Muscle of leg (tissue), 11 donors: ENCODE measurements around the gene SEC16A. TPM values are rescaled to one million over a fixed set of nuclear protein-coding genes. Genes with fewer than 3 reads are reported as not detected.

ENCODE experiments used
- DNase-seq: peaks from one replicate; pipeline ENCODE4 v3.0.0; 2013
- H3K27ac ChIP-seq: one replicate; pipeline ENCODE4 v1.5.1; 2013; ENCODE audit warnings: mild to moderate bottlenecking, low read length, control low read depth
- H3K27me3 ChIP-seq: one replicate; pipeline ENCODE4 v1.6.1; 2013; ENCODE audit warnings: low read length; ENCODE audit not compliant: control insufficient read depth, insufficient read depth
- H3K36me3 ChIP-seq: one replicate; pipeline ENCODE4 v1.6.1; 2013; ENCODE audit warnings: low read length; ENCODE audit not compliant: control insufficient read depth, insufficient read depth
- H3K4me1 ChIP-seq: one replicate; pipeline ENCODE4 v1.6.1; 2013; ENCODE audit warnings: low read length; ENCODE audit not compliant: control insufficient read depth, insufficient read depth
- H3K4me3 ChIP-seq: one replicate; pipeline ENCODE4 v1.5.1; 2013; ENCODE audit warnings: low read length, control low read depth
- H3K9me3 ChIP-seq: replicated peaks from 2 replicates; pipeline ENCODE4 v1.6.1; 2013; ENCODE audit warnings: low read depth, low read length; ENCODE audit not compliant: control insufficient read depth
- WGBS: methylation state at CpG from one replicate; pipeline ENCODE4 v1.1.5; 2013; ENCODE audit warnings: missing lambda C conversion rate; ENCODE audit not compliant: insufficient coverage; 5-methylcytosine and 5-hydroxymethylcytosine counted together
- polyA plus RNA-seq, 8 donors: library from polyadenylated mRNA; unstranded; fragments of 120-200 nt; gene quantifications; one replicate each; pipeline versions ENCODE4 v1.2.1 to v1.2.3, GENCODE V29; 2013; ENCODE audit warnings: inconsistent platforms in 1 of 8, low replicate concordance in 1 of 8; ENCODE audit not compliant: insufficient read length in 8 of 8, insufficient read depth in 1 of 8
- total RNA-seq: library from RNA; stranded (reverse); fragments of 120-200 nt; gene quantifications from one replicate; pipeline ENCODE4 v1.2.4, GENCODE V29; 2013

The SEC16A gene
- total and polyA plus RNA-seq, 9 donors = 17.9 to 52.7 (median 37.0) TPM

DNA sequence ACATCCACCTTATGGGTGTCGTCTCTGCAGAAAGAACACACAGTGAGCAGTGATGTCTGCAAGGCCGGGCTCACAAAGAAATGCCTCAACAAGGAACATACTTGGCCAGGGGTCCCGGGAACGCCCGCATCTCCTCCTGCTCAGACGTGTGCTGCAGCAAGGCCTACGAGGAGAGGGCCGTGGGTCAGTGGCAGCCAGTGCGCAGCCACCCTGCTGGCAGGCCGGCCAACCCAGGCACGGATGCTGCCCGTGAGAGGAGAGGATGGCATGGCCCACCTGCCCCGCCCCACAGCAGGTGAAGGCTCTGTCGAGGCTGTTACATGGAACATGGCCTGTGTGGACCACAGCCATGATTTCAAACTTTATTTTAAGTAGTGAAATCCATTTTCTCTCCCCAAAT lies 19.3 kb downstream of the SEC16A start:
- DNase-seq = no peak
- 89% methylated on average over 14 of the region's 14 CpGs for WGBS
- Histone ChIP-seq H3K27ac (no peak overlapping the region), H3K27me3 (no peaks in the 10 kb centered on the region), H3K4me1 (no peaks in the 10 kb centered on the region), H3K9me3 (no peaks in the 10 kb centered on the region), H3K36me3 (peaks cover 89% of the 10 kb centered on the region), H3K4me3 (no peak overlapping the region)

DNA sequence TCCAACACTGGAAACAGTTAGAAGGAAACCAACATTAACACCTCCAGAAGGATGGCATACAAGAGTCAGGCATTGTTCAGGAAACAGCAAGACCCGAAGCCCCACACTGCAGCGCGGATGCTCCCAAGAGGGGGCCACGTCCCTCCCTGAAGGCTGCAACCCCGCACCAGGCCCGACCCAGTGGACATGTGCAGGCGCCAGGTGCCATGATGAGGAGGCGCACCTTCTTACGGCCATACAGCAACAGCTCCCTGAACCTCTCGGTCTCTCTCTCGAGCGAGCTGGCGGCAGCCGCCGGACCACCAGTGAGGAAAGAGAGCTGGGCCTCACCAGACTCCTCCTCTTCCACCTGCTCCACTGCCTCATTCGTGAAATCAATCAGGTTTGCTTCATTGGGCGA lies 20.2 kb downstream of the SEC16A start:
- Histone ChIP-seq H3K27me3 (no peaks in the 10 kb centered on the region), H3K4me1 (no peaks in the 10 kb centered on the region), H3K4me3 (no peak overlapping the region), H3K9me3 (no peaks in the 10 kb centered on the region), H3K36me3 (peaks cover 85% of the 10 kb centered on the region), H3K27ac (no peak overlapping the region)
- WGBS = 93% methylated on average over 17 of the region's 17 CpGs
- no peak for DNase-seq

DNA sequence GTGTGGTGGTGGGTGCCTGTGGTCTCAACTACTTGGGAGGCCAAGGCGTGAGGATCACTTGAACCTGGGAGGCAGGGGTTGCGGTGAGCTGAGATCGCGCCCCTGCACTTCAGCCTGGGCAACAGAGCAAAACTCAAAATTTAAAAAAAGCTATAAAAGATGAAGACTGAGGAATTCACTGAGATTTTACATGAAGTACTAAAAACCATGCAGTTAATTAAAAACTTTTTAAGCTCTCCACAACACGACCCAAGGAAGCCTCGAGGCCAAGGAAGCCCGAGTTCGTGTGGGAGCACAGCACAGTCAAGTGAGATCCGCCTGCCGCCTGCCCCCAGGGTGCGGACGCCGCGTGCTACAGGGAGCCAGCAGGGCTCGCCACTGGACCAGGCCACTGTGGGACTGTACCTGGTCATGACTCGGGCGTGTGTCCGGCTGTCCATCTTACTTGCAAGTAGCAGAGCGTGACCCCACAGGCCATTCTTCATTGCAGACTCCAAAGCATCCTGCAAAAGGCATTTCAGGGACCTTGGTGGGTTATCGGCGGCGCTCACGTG lies 22.0 kb downstream of the SEC16A start:
- DNase-seq = no peak
- WGBS = 95% methylated on average over 18 of the region's 23 CpGs
- Histone ChIP-seq H3K27me3 (no peaks in the 10 kb centered on the region), H3K9me3 (no peaks in the 10 kb centered on the region), H3K27ac (no peak overlapping the region), H3K36me3 (peaks cover 88% of the 10 kb centered on the region), H3K4me1 (no peaks in the 10 kb centered on the region), H3K4me3 (no peak overlapping the region)

GRCh38 chr9:136459425-136459824 lies 23.4 kb downstream of the SEC16A start:
- no peak for DNase-seq
- Histone ChIP-seq H3K9me3 (no peaks in the 10 kb centered on the region), H3K36me3 (peaks cover 88% of the 10 kb centered on the region), H3K27me3 (no peaks in the 10 kb centered on the region), H3K27ac (no peak overlapping the region), H3K4me1 (no peaks in the 10 kb centered on the region), H3K4me3 (no peak overlapping the region)
- 93% methylated on average over 28 of the region's 28 CpGs for WGBS

GRCh38 chr9:136457326-136457725 lies 25.5 kb downstream of the SEC16A start:
- H3K27me3 ChIP-seq = no peaks in the 10 kb centered on the region
- no peak overlapping the region for H3K27ac ChIP-seq
- H3K4me3 ChIP-seq = no peak overlapping the region
- 93% methylated on average over 24 of the region's 24 CpGs for WGBS
- peaks cover 80% of the 10 kb centered on the region for H3K36me3 ChIP-seq
- H3K4me1 ChIP-seq = no peaks in the 10 kb centered on the region
- no peaks in the 10 kb centered on the region for H3K9me3 ChIP-seq
- DNase-seq = no peak

GRCh38 chr9:136456258-136456657 lies 26.6 kb downstream of the SEC16A start:
- Histone ChIP-seq H3K27ac (no peak overlapping the region), H3K36me3 (peaks cover 82% of the 10 kb centered on the region), H3K27me3 (no peaks in the 10 kb centered on the region), H3K4me3 (no peak overlapping the region), H3K9me3 (no peaks in the 10 kb centered on the region), H3K4me1 (no peaks in the 10 kb centered on the region)
- 92% methylated on average over 9 of the region's 9 CpGs for WGBS
- DNase-seq = no peak

DNA sequence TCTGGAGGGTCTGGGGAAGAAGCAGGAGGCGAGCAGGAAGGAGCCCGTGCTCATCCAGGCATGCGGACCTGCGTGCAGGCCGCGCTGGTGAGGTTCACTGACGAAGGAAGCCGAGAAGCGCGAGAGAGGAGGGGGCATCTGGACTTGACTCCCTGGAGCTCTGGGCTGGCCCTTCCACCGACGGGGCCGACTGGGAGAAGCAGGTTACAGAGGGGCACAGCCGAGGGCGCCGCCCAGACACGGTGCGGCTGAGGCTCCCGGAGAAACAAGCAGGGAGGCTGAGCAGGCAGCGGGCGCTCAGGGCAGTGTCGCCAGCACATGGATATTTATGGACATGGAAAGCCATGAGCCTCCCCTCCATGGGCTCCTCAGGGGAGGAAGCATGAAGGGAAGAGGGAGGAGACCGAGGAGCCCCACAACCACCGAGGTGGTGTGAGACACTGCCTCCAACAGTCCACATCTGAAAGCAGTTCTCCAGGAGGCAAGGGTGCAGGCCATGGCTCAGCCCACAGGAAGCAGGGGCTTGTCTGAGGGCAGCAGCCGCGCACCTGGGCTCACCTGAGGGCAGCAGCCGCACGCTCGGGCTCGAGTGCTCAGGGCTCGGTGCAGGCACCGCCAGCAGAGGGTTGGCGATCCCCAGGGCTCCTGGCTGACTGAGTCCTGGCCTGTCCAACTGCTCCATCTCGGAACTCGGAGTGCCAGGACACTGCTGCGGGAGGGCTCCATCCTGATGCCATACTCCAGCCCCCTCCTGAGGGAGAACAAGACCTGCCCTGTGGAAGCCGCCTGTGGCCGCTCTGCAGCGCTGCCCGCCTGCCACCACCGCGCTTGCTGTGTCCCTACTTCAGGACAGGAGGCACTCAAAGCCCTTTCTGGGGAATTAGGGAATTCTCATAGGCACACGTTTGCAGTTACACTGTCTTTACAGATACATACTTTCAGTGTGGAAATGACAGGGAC lies 27.5 kb downstream of the SEC16A start:
- Histone ChIP-seq H3K36me3 (peaks cover 82% of the 10 kb centered on the region), H3K4me1 (no peaks in the 10 kb centered on the region), H3K4me3 (no peak overlapping the region), H3K27ac (no peak overlapping the region), H3K27me3 (no peaks in the 10 kb centered on the region), H3K9me3 (no peaks in the 10 kb centered on the region)
- WGBS = 94% methylated on average over 38 of the region's 43 CpGs
- no peak for DNase-seq

GRCh38 chr9:136454026-136454796 lies 28.6 kb downstream of the SEC16A start:
- Histone ChIP-seq H3K36me3 (peaks cover 83% of the 10 kb centered on the region), H3K4me1 (no peaks in the 10 kb centered on the region), H3K27me3 (no peaks in the 10 kb centered on the region), H3K27ac (no peak overlapping the region), H3K9me3 (no peaks in the 10 kb centered on the region), H3K4me3 (no peak overlapping the region)
- no peak for DNase-seq
- 88% methylated on average over 20 of the region's 25 CpGs for WGBS

GRCh38 chr9:136453326-136453725 lies 29.5 kb downstream of the SEC16A start:
- peaks cover 83% of the 10 kb centered on the region for H3K36me3 ChIP-seq
- H3K4me3 ChIP-seq = no peak overlapping the region
- DNase-seq = no peak
- 84% methylated on average over 11 of the region's 11 CpGs for WGBS
- H3K27ac ChIP-seq = no peak overlapping the region
- H3K4me1 ChIP-seq = no peaks in the 10 kb centered on the region
- H3K27me3 ChIP-seq = no peaks in the 10 kb centered on the region
- H3K9me3 ChIP-seq = no peaks in the 10 kb centered on the region
